Ascending aorta (tissue), 2 donors: ENCODE results near the gene TIMM17B. TPM values are rescaled to one million over a fixed set of nuclear protein-coding genes. Genes with fewer than 3 reads are reported as not detected.
"Not testable (repeated sequence)": the region's sequence is repeated elsewhere in the genome, so short reads cannot be mapped to it uniquely, and the experiment has no call there.

Source experiments
- DNase-seq, 2 donors: peaks; one replicate each; pipeline ENCODE4 v3.0.0-alpha.2; 2019; ENCODE audit warnings: low spot score in 2 of 2
- H3K27ac ChIP-seq, 2 donors: fragments of 200-600 bp; sonication (generic); one replicate each; pipeline ENCODE4 v1.5.1; 2016 to 2017; ENCODE audit warnings: mild to moderate bottlenecking in 1 of 2
- H3K27me3 ChIP-seq: fragments of 200-600 bp; sonication (generic); one replicate; pipeline ENCODE4 v1.5.1; 2017
- H3K36me3 ChIP-seq, 2 donors: fragments of 200-600 bp; sonication (generic); one replicate each; pipeline ENCODE4 v1.5.1; 2016
- H3K4me1 ChIP-seq, 2 donors: fragments of 200-600 bp; sonication (generic); one replicate each; pipeline ENCODE4 v1.5.1; 2016 to 2017; ENCODE audit warnings: mild to moderate bottlenecking in 1 of 2
- H3K4me3 ChIP-seq, 2 donors: fragments of 200-600 bp; sonication (generic); one replicate each; pipeline ENCODE4 v1.5.1; 2016 to 2017; ENCODE audit warnings: mild to moderate bottlenecking in 1 of 2
- H3K9me3 ChIP-seq, 2 donors: fragments of 200-600 bp; sonication (generic); one replicate each; pipeline ENCODE4 v1.5.1; 2016
- intact Hi-C: fragments of 100-400 bp; cut with DNase I; formaldehyde crosslinking; loops from one replicate; pipeline ENCODE4 v1.15.1; 2023
- total RNA-seq: library from RNA; depleted of rRNA; stranded (reverse); fragments of >200 nt; gene quantifications from one replicate; pipeline ENCODE4 v1.1.0, GENCODE V29; 2016
- TF ChIP-seq, protein P1 (sequence below), 3 experiments: fragments of 200-600 bp in 2 of 3; fragments of 450-650 bp in 1 of 3; sonication (generic) in 2 of 3; IDR thresholded peaks; one replicate each; pipeline ENCODE4 v1.5.1; 2016 to 2019; ENCODE audit warnings: antibody characterized with exemption in 3 of 3, mild to moderate bottlenecking in 1 of 3, moderate library complexity in 1 of 3

The TIMM17B gene
- total RNA-seq, 1 donor from 2014 or later = 15.3 TPM

DNA sequence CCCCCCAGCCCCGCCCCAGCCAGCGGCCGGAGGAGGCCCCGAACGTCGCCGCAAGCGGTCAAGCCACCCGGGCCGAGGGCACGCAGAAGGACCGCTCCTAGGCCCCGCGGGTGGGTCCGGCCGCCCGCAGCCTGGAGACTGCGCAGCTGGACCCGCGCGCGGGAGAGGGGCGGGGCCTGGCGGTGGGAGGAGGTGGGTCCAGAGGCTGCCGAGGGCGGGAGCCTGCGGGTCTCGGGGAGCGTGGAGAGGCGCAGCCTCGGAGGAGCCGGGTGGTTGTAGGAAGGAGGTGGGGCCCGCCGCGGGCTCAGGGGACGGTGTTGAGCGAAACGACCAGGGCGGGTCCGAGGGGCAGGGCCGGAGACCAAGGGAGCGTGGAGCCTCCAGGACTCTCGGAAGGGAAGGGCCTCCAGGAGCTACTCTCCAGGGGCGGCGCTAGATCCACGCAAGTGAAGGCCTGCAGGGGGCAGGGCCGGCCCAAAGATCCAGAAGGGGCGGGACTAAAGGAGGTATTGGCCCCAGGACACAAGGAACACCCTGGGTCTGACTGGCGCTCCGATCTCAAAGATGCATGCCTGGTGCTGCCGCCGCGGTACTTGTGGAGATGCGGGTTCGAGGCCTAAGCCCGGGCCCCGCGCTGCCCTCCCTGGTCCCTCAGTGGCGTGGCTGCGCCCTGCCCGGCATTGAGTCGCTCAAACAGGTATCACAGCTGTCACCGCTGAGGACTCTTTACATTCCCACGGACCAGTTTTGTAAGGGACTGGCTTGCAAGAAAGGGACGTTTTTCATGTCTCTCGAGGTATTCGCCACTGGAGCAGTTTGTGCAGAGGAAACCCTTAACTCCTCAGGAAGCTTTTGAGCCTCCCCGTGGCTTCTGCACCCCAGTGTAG is 5.9 kb downstream of the TIMM17B start:
- intact Hi-C loops = loop anchor here (2.0 to 10.0 kb wide), 3 partner anchors 25 to 417 kb away; partner anchors contain the start of genes FTSJ1, HDAC6 and SLC38A5
- DNase-seq = peak; percentile 70 to 94

DNA sequence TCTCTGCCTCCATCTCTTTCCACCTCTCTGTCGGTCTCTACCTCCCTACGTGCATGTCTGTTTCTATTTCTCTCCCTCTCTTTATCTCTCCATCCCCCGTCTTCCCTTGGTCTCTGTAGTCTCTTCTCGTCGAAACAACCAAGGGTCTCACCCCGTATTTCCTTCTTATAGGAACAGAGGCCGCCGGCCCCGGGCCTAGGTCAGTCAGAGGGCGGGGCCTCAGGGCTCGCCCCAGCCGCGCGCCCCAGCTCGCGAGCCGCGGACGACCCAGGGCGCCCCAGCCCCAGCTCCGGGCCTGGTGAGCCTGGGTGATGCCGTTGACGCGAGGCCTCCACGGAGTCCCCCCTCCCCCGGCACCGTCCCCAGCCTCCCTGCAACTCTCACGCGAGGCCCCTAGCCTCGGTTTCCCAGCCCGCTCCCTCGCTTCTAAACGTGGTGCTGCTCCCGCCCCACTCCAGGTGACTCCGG is 6.6 kb downstream of the TIMM17B start:
- peak overlapping the region; percentile 60 to 74 for H3K27ac ChIP-seq
- H3K36me3 ChIP-seq = peaks cover 0 to 4% of the 10 kb centered on the region in 2 donors
- H3K4me3 ChIP-seq = peak overlapping the region; percentile 61 to 63

More for the DNA sequence above, 5.9 kb downstream of the TIMM17B start:
- Histone ChIP-seq H3K4me1 (peaks cover 0 to 6% of the 10 kb centered on the region in 2 donors), H3K9me3 (no peaks in the 10 kb centered on the region), H3K27ac (peak overlapping the region; percentile 60 to 74), H3K36me3 (peaks cover 0 to 4% of the 10 kb centered on the region in 2 donors), H3K27me3 (no peaks in the 10 kb centered on the region), H3K4me3 (peak overlapping the region; percentile 61 to 63)
- TF ChIP-seq, protein P1, sequence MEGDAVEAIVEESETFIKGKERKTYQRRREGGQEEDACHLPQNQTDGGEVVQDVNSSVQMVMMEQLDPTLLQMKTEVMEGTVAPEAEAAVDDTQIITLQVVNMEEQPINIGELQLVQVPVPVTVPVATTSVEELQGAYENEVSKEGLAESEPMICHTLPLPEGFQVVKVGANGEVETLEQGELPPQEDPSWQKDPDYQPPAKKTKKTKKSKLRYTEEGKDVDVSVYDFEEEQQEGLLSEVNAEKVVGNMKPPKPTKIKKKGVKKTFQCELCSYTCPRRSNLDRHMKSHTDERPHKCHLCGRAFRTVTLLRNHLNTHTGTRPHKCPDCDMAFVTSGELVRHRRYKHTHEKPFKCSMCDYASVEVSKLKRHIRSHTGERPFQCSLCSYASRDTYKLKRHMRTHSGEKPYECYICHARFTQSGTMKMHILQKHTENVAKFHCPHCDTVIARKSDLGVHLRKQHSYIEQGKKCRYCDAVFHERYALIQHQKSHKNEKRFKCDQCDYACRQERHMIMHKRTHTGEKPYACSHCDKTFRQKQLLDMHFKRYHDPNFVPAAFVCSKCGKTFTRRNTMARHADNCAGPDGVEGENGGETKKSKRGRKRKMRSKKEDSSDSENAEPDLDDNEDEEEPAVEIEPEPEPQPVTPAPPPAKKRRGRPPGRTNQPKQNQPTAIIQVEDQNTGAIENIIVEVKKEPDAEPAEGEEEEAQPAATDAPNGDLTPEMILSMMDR (IDR thresholded peaks at IDR 0.05) = peak; percentile 40 to 54 (median 53)

DNA sequence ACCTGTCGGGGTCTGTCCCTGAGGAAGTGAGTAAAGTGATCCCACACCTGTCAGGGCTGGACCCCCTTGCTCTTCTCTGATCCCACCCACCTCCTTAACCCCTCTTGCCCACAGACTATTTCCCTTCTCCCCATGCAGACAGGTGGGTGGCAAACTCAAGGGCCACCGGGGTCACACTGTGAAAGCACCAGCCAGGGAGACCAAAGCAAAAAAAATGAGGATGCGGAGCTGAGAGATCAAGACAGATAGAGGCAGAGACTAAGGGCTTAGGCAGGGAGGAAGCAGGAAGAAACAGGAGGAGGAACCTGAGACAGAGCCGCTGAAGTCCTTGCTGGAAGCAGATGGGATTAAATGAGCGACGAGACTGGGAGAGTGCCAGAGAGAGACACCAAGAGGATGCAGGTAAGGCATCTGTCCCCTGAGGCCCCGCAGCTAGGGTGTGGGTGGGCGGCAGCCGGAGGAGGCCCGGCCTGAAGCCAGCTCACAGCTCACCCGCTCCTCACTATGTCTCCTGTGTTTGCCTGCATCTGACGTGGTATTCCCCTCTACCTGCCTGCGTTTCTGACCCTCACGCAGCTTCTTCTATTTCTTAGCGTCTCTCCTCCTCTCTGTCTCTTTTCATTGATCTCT is 7.2 kb downstream of the TIMM17B start:
- no peaks in the 10 kb centered on the region for H3K9me3 ChIP-seq
- intact Hi-C loops = loop anchor here (2.0 to 10.0 kb wide), 3 partner anchors 26 to 416 kb away; partner anchors contain the start of genes FTSJ1, HDAC6 and SLC38A5
- H3K4me1 ChIP-seq = no peaks in the 10 kb centered on the region
- peaks cover 0 to 4% of the 10 kb centered on the region in 2 donors for H3K36me3 ChIP-seq
- H3K27me3 ChIP-seq = no peaks in the 10 kb centered on the region
- peak in 1 of 2 donors; percentile 54 for DNase-seq
- peak overlapping the region in 1 of 2 donors; percentile 74 for H3K27ac ChIP-seq
- peak overlapping the region in 1 of 2 donors; percentile 61 for H3K4me3 ChIP-seq
- TF ChIP-seq, protein P1 (IDR thresholded peaks at IDR 0.05) = no peak

More for the DNA sequence above, 6.6 kb downstream of the TIMM17B start:
- peak in 1 of 2 donors; percentile 65 for DNase-seq
- intact Hi-C loops = loop anchor here (2.0 to 10.0 kb wide), 3 partner anchors 26 to 416 kb away; partner anchors contain the start of genes FTSJ1, HDAC6 and SLC38A5
- TF ChIP-seq, protein P1 (IDR thresholded peaks at IDR 0.05) = no peak
- Histone ChIP-seq H3K4me1 (no peaks in the 10 kb centered on the region), H3K9me3 (no peaks in the 10 kb centered on the region), H3K27me3 (no peaks in the 10 kb centered on the region)

DNA sequence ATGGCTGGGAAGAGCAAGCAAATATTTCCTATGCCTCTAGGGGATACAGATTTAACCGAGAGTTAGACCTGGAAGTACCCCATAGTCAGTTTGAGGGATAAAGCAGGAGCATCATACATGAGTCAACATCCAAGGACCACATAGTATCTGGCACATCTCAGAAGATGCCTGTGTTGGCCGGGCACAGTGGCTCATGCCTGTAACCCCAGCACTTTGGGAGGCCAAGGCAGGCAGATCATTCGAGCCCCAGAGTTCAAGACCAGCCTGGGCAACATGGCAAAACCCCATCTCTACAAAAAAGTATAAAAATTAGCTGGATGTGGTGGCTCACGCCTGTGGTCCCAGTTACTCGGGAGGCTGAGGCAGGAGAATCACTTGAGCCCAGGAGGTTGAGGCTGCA is 11.0 kb downstream of the TIMM17B start:
- H3K36me3 ChIP-seq, H3K4me1 ChIP-seq, H3K27me3 ChIP-seq, intact Hi-C loops, H3K4me3 ChIP-seq, H3K27ac ChIP-seq, H3K9me3 ChIP-seq: not testable (repeated sequence)
- peak in 1 of 2 donors; percentile 30 for DNase-seq

DNA sequence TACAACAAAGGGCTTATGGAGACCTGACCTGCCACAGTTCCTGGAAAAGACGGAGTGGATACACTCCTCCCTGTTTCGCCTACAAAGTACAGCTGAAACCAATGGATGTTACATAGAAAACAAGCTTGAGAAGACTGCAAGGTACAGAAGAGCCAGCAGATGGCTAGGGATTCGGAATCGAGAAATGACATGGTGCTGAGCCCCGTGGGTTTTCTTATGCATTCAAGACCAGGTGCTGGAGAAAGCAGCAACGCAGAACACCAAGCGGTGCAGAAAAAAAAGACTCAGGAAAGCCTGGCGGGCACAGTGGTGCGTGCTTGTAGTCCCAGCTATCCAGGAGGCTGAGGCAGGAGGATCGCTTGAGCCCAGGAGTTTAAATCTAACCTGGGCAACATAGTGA is 13.8 kb downstream of the TIMM17B start:
- Histone ChIP-seq H3K27me3 (no peaks in the 10 kb centered on the region), H3K4me3 (no peak overlapping the region), H3K27ac (no peak overlapping the region), H3K36me3 (no peaks in the 10 kb centered on the region), H3K4me1 (no peaks in the 10 kb centered on the region), H3K9me3 (no peaks in the 10 kb centered on the region)
- intact Hi-C loops = no loop called here
- peak in 1 of 2 donors; percentile 41 for DNase-seq
- TF ChIP-seq, protein P1 (IDR thresholded peaks at IDR 0.05) = no peak

DNA sequence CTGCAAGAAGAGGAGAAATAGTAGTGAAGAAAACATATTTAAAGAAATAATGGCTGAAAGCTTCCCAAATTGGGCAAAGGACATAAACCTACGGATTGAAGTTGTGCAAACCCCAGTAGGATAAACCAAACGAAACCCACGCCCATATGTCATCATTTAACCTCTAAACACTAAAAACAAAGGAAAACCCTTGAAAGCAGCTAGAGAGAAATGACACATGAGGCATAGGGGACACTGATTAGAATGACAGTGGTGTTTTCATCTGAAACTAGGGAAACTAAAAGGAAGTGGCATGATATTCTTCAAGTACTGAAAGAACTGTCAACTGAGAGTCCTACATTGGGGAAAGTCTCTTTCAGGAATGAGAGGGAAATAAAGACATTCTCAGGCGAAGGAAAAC is 20.6 kb downstream of the TIMM17B start:
- H3K36me3 ChIP-seq, H3K27ac ChIP-seq, DNase-seq, intact Hi-C loops, H3K27me3 ChIP-seq, H3K9me3 ChIP-seq, H3K4me1 ChIP-seq, H3K4me3 ChIP-seq: not testable (repeated sequence)

DNA sequence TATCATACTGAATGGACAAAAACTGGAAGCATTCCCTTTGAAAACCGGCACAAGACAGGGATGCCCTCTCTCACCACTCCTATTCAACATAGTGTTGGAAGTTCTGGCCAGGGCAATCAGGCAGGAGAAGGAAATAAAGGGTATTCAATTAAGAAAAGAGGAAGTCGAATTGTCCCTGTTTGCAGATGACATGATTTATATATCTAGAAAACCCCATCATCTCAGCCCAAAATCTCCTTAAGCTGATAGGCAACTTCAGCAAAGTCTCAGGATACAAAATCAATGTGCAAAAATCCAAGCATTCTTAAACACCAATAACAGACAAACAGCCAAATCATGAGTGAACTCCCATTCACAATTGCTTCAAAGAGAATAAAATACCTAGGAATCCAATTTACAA is 25.6 kb downstream of the TIMM17B start:
- DNase-seq, H3K27ac ChIP-seq, H3K4me1 ChIP-seq, intact Hi-C loops, H3K4me3 ChIP-seq, H3K27me3 ChIP-seq, H3K9me3 ChIP-seq, H3K36me3 ChIP-seq: not testable (repeated sequence)
